Mesendoderm (in vitro differentiated cells): ENCODE data around the gene SCGB1C2.

Source experiments
- DNase-seq: peaks from one replicate; pipeline ENCODE4 v3.0.0; 2013
- H2AK5ac ChIP-seq: 2 replicates; pipeline ENCODE4 v1.6.1; 2013; ENCODE audit warnings: low read length, inconsistent platforms
- H2BK120ac ChIP-seq: 2 replicates; pipeline ENCODE4 v1.6.1; 2013; ENCODE audit warnings: low read depth, mild to moderate bottlenecking, low read length, moderate library complexity, mixed read lengths
- H2BK15ac ChIP-seq: replicated peaks from 2 replicates; pipeline ENCODE4 v1.6.1; 2013; ENCODE audit warnings: low read depth, mild to moderate bottlenecking, moderate library complexity
- H2BK5ac ChIP-seq: 2 replicates; pipeline ENCODE4 v1.6.1; 2013; ENCODE audit warnings: low read length, inconsistent platforms
- H3K18ac ChIP-seq: 2 replicates; pipeline ENCODE4 v1.6.1; 2013; ENCODE audit warnings: mild to moderate bottlenecking, low read length, mixed read lengths
- H3K23ac ChIP-seq: one replicate; pipeline ENCODE4 v1.6.1; 2013; ENCODE audit warnings: low read length
- H3K27ac ChIP-seq: 2 replicates; pipeline ENCODE4 v1.5.1; 2013; ENCODE audit warnings: low read depth, mild to moderate bottlenecking, inconsistent platforms, low read length, moderate library complexity
- H3K27me3 ChIP-seq: 2 replicates; pipeline ENCODE4 v1.6.1; 2013; ENCODE audit warnings: low read length, control low read depth, mild to moderate bottlenecking, inconsistent platforms; ENCODE audit not compliant: insufficient read depth, poor library complexity
- H3K36me3 ChIP-seq: 2 replicates; pipeline ENCODE4 v1.6.1; 2013; ENCODE audit warnings: low read length, inconsistent platforms; ENCODE audit not compliant: control insufficient read depth, insufficient read depth
- H3K4ac ChIP-seq: one replicate; pipeline ENCODE4 v1.6.1; 2013; ENCODE audit warnings: low read depth, mild to moderate bottlenecking, low read length, moderate library complexity
- H3K4me1 ChIP-seq: 2 replicates; pipeline ENCODE4 v1.6.1; 2013; ENCODE audit warnings: low read depth, low read length, inconsistent platforms; ENCODE audit not compliant: control insufficient read depth
- H3K4me2 ChIP-seq: 2 replicates; pipeline ENCODE4 v1.6.1; 2013; ENCODE audit warnings: low read length
- H3K4me3 ChIP-seq: 2 replicates; pipeline ENCODE4 v1.5.1; 2013; ENCODE audit warnings: mild to moderate bottlenecking, low read length
- H3K56ac ChIP-seq: one replicate; pipeline ENCODE4 v1.6.1; 2013; ENCODE audit warnings: low read length
- H3K79me1 ChIP-seq: 2 replicates; pipeline ENCODE4 v1.6.1; 2013; ENCODE audit warnings: low read length, inconsistent platforms
- H3K79me2 ChIP-seq: 2 replicates; pipeline ENCODE4 v1.6.1; 2013; ENCODE audit warnings: mild to moderate bottlenecking, low read length; ENCODE audit not compliant: control insufficient read depth, insufficient read depth
- H3K9ac ChIP-seq: 2 replicates; pipeline ENCODE4 v1.6.1; 2013; ENCODE audit warnings: low read length, inconsistent platforms
- H4K5ac ChIP-seq: one replicate; pipeline ENCODE4 v1.6.1; 2013; ENCODE audit warnings: low read length
- H4K8ac ChIP-seq: one replicate; pipeline ENCODE4 v1.6.1; 2013; ENCODE audit warnings: low read depth, mild to moderate bottlenecking, control low read depth, low read length, moderate library complexity
- WGBS: extraction: QIAGEN DNeasy Blood & Tissue Kit; methylation state at CpG from one replicate; pipeline ENCODE4 v1.1.7; 2013; ENCODE audit warnings: low lambda C conversion rate, missing lambda C conversion rate; ENCODE audit not compliant: insufficient coverage; ENCODE audit errors: extremely low coverage; 5-methylcytosine and 5-hydroxymethylcytosine counted together

Gene SCGB1C2

GRCh38 chr17:151886-152859 lies 14.8 kb downstream of the SCGB1C2 start:
- no peak overlapping the region for H3K9ac ChIP-seq
- H3K4me1 ChIP-seq: no peaks in the 10 kb centered on the region
- no peak overlapping the region for H3K27ac ChIP-seq
- H2BK15ac ChIP-seq: no peak overlapping the region
- no peak overlapping the region for H3K4me2 ChIP-seq
- no peak overlapping the region for H2BK5ac ChIP-seq
- H4K8ac ChIP-seq: no peak overlapping the region
- H3K18ac ChIP-seq: no peak overlapping the region
- WGBS: no CpG with 5 or more reads among the region's 26 CpGs
- no peaks in the 10 kb centered on the region for H3K27me3 ChIP-seq
- no peaks in the 10 kb centered on the region for H3K79me1 ChIP-seq
- H3K56ac ChIP-seq: no peak overlapping the region
- H3K79me2 ChIP-seq: no peaks in the 10 kb centered on the region
- H3K23ac ChIP-seq: no peak overlapping the region
- no peak for DNase-seq
- no peak overlapping the region for H2AK5ac ChIP-seq
- no peak overlapping the region for H3K4me3 ChIP-seq
- H2BK120ac ChIP-seq: no peak overlapping the region
- H4K5ac ChIP-seq: no peak overlapping the region
- H3K36me3 ChIP-seq: peaks cover 2% of the 10 kb centered on the region
- no peak overlapping the region for H3K4ac ChIP-seq

- Histone ChIP-seq H2BK5ac (no peak overlapping the region), H3K79me2 (no peaks in the 10 kb centered on the region), H3K4me1 (no peaks in the 10 kb centered on the region), H3K27ac (no peak overlapping the region), H3K4me2 (no peak overlapping the region), H4K5ac (no peak overlapping the region), H3K18ac (no peak overlapping the region), H3K36me3 (peaks cover 2% of the 10 kb centered on the region), H3K56ac (no peak overlapping the region), H3K23ac (no peak overlapping the region), H3K27me3 (no peaks in the 10 kb centered on the region), H3K4ac (no peak overlapping the region), H3K9ac (no peak overlapping the region), H2AK5ac (no peak overlapping the region), H3K4me3 (no peak overlapping the region), H4K8ac (no peak overlapping the region), H2BK120ac (no peak overlapping the region), H2BK15ac (no peak overlapping the region), H3K79me1 (no peaks in the 10 kb centered on the region)
- no peak for DNase-seq
- no CpG with 5 or more reads among the region's 12 CpGs for WGBS
These were observed 15.6 kb downstream of the SCGB1C2 start for GRCh38 chr17:152860-153420.

- H4K5ac ChIP-seq: no peak overlapping the region
- DNase-seq: no peak
- H3K36me3 ChIP-seq: peaks cover 2% of the 10 kb centered on the region
- H3K79me1 ChIP-seq: no peaks in the 10 kb centered on the region
- no peaks in the 10 kb centered on the region for H3K27me3 ChIP-seq
- no peaks in the 10 kb centered on the region for H3K79me2 ChIP-seq
- H3K4me2 ChIP-seq: no peak overlapping the region
- H2BK15ac ChIP-seq: no peak overlapping the region
- no peaks in the 10 kb centered on the region for H3K4me1 ChIP-seq
- WGBS: no CpG with 5 or more reads among the region's 9 CpGs
- no peak overlapping the region for H3K4me3 ChIP-seq
- H3K27ac ChIP-seq: no peak overlapping the region
- no peak overlapping the region for H3K4ac ChIP-seq
- H3K9ac ChIP-seq: no peak overlapping the region
- H2BK5ac ChIP-seq: no peak overlapping the region
- no peak overlapping the region for H2BK120ac ChIP-seq
- H3K23ac ChIP-seq: no peak overlapping the region
- no peak overlapping the region for H3K56ac ChIP-seq
- no peak overlapping the region for H2AK5ac ChIP-seq
- no peak overlapping the region for H4K8ac ChIP-seq
- H3K18ac ChIP-seq: no peak overlapping the region
These were observed 16.5 kb downstream of the SCGB1C2 start for GRCh38 chr17:153851-154250.

- Histone ChIP-seq H3K4me1 (no peaks in the 10 kb centered on the region), H3K56ac (no peak overlapping the region), H2BK15ac (no peak overlapping the region), H4K5ac (no peak overlapping the region), H2BK120ac (no peak overlapping the region), H3K9ac (no peak overlapping the region), H3K36me3 (peaks cover 1% of the 10 kb centered on the region), H3K4me2 (no peak overlapping the region), H4K8ac (no peak overlapping the region), H2BK5ac (no peak overlapping the region), H3K4me3 (no peak overlapping the region), H3K79me2 (no peaks in the 10 kb centered on the region), H3K27ac (no peak overlapping the region), H2AK5ac (no peak overlapping the region), H3K4ac (no peak overlapping the region), H3K23ac (no peak overlapping the region), H3K27me3 (no peaks in the 10 kb centered on the region), H3K79me1 (no peaks in the 10 kb centered on the region), H3K18ac (no peak overlapping the region)
- DNase-seq: no peak
- no CpG with 5 or more reads among the region's 7 CpGs for WGBS
These were observed 18.2 kb downstream of the SCGB1C2 start for GRCh38 chr17:155576-155975.

GRCh38 chr17:156094-156621 lies 18.8 kb downstream of the SCGB1C2 start:
- no CpG with 5 or more reads among the region's 28 CpGs for WGBS

More at GRCh38 chr17:156094-156621, 18.8 kb downstream of the SCGB1C2 start:
- no peak for DNase-seq
- Histone ChIP-seq H2BK5ac (no peak overlapping the region), H3K4me3 (no peak overlapping the region), H3K23ac (no peak overlapping the region), H2BK15ac (no peak overlapping the region), H3K56ac (no peak overlapping the region), H3K9ac (no peak overlapping the region), H3K18ac (no peak overlapping the region), H3K79me2 (no peaks in the 10 kb centered on the region), H3K27me3 (no peaks in the 10 kb centered on the region), H3K4me2 (no peak overlapping the region), H2BK120ac (no peak overlapping the region), H3K4me1 (no peaks in the 10 kb centered on the region), H3K79me1 (no peaks in the 10 kb centered on the region), H3K27ac (no peak overlapping the region), H2AK5ac (no peak overlapping the region), H3K4ac (no peak overlapping the region), H4K5ac (no peak overlapping the region), H3K36me3 (no peaks in the 10 kb centered on the region), H4K8ac (no peak overlapping the region)
